Measurements from ENCODE around the gene ALAS2.

ALAS2 gene

DNA sequence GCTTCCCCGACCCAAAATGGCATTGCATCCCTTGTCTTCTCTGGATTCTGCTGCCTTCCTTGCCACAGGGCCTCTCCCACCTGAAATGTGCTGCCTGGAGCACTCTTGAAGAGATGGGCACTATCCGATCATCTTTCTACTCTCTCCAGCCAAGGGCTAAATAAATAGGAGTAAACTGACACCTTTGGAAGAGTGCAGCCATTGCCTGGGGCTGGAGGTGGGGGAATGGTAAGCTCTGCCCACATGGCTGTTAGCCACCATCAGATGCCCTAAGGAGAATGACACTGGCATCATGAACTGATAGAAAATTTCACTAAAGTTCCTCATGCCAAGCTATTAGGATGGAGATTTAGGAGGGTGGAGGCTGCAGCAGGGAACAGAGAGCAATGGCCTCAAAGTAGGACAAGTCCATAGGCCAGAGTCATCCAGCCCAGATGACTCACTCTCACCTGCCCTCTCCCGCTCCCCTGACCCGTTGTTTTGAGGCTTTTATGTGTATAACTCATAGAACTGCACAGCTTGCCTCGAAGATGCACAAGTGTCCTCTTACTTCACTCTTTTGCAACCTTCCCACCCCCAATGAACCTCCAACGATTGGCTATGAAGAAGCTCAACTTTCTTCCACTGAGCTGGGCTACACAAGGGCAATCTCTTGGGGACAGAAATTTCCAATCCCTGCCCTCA, 36.0 kb downstream of the ALAS2 start:
- no peak for ATAC-seq
- no peak for TF ChIP-seq ZFP3 (CRISPR knock-in tag; IDR thresholded peaks at IDR 0.05)
- TF ChIP-seq ZC3H10 (CRISPR knock-in tag; IDR thresholded peaks at IDR 0.05) = no peak
- no peak for TF ChIP-seq ZNF565 (CRISPR knock-in tag; conservative IDR thresholded peaks at IDR 0.05; ENCODE audit: low read depth)
- TF ChIP-seq ISL1 (CRISPR knock-in tag; IDR thresholded peaks at IDR 0.05) = no peak
- TF ChIP-seq BACH2 (CRISPR knock-in tag; IDR thresholded peaks at IDR 0.05; ENCODE audit: borderline replicate concordance) = no peak
- TF ChIP-seq ZNF70 (CRISPR knock-in tag; IDR thresholded peaks at IDR 0.05) = no peak
- TF ChIP-seq, protein P1, sequence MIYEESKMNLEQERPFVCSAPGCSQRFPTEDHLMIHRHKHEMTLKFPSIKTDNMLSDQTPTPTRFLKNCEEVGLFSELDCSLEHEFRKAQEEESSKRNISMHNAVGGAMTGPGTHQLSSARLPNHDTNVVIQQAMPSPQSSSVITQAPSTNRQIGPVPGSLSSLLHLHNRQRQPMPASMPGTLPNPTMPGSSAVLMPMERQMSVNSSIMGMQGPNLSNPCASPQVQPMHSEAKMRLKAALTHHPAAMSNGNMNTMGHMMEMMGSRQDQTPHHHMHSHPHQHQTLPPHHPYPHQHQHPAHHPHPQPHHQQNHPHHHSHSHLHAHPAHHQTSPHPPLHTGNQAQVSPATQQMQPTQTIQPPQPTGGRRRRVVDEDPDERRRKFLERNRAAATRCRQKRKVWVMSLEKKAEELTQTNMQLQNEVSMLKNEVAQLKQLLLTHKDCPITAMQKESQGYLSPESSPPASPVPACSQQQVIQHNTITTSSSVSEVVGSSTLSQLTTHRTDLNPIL (CRISPR knock-in tag; IDR thresholded peaks at IDR 0.05; ENCODE audit: low read depth) = no peak
- TF ChIP-seq OSR1 (CRISPR knock-in tag; IDR thresholded peaks at IDR 0.05) = no peak
- TF ChIP-seq ZNF8 (CRISPR knock-in tag; IDR thresholded peaks at IDR 0.05) = no peak
- TF ChIP-seq SNAI2 (CRISPR knock-in tag; IDR thresholded peaks at IDR 0.05) = no peak
- TF ChIP-seq, protein P2, sequence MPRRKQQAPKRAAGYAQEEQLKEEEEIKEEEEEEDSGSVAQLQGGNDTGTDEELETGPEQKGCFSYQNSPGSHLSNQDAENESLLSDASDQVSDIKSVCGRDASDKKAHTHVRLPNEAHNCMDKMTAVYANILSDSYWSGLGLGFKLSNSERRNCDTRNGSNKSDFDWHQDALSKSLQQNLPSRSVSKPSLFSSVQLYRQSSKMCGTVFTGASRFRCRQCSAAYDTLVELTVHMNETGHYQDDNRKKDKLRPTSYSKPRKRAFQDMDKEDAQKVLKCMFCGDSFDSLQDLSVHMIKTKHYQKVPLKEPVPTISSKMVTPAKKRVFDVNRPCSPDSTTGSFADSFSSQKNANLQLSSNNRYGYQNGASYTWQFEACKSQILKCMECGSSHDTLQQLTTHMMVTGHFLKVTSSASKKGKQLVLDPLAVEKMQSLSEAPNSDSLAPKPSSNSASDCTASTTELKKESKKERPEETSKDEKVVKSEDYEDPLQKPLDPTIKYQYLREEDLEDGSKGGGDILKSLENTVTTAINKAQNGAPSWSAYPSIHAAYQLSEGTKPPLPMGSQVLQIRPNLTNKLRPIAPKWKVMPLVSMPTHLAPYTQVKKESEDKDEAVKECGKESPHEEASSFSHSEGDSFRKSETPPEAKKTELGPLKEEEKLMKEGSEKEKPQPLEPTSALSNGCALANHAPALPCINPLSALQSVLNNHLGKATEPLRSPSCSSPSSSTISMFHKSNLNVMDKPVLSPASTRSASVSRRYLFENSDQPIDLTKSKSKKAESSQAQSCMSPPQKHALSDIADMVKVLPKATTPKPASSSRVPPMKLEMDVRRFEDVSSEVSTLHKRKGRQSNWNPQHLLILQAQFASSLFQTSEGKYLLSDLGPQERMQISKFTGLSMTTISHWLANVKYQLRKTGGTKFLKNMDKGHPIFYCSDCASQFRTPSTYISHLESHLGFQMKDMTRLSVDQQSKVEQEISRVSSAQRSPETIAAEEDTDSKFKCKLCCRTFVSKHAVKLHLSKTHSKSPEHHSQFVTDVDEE (CRISPR knock-in tag; IDR thresholded peaks at IDR 0.05) = no peak
- no peak for TF ChIP-seq ARNTL (CRISPR knock-in tag; IDR thresholded peaks at IDR 0.05; ENCODE audit: borderline replicate concordance, low read depth)
- no peak for TF ChIP-seq ZFP30 (CRISPR knock-in tag; IDR thresholded peaks at IDR 0.05)
- no peak for TF ChIP-seq PPARA (CRISPR knock-in tag; IDR thresholded peaks at IDR 0.05; ENCODE audit: borderline replicate concordance)
- no peak for TF ChIP-seq CSDC2 (CRISPR knock-in tag; IDR thresholded peaks at IDR 0.05)
- no peak for TF ChIP-seq TCF4 (CRISPR knock-in tag; IDR thresholded peaks at IDR 0.05; ENCODE audit: borderline replicate concordance)
- TF ChIP-seq, protein P3, sequence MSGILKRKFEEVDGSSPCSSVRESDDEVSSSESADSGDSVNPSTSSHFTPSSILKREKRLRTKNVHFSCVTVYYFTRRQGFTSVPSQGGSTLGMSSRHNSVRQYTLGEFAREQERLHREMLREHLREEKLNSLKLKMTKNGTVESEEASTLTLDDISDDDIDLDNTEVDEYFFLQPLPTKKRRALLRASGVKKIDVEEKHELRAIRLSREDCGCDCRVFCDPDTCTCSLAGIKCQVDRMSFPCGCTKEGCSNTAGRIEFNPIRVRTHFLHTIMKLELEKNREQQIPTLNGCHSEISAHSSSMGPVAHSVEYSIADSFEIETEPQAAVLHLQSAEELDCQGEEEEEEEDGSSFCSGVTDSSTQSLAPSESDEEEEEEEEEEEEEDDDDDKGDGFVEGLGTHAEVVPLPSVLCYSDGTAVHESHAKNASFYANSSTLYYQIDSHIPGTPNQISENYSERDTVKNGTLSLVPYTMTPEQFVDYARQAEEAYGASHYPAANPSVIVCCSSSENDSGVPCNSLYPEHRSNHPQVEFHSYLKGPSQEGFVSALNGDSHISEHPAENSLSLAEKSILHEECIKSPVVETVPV (CRISPR knock-in tag; IDR thresholded peaks at IDR 0.05) = no peak
- no peak for TF ChIP-seq ESRRG (CRISPR knock-in tag; IDR thresholded peaks at IDR 0.05)
- no peak for TF ChIP-seq GLIS3 (CRISPR knock-in tag; IDR thresholded peaks at IDR 0.05)
- TF ChIP-seq, protein P4, sequence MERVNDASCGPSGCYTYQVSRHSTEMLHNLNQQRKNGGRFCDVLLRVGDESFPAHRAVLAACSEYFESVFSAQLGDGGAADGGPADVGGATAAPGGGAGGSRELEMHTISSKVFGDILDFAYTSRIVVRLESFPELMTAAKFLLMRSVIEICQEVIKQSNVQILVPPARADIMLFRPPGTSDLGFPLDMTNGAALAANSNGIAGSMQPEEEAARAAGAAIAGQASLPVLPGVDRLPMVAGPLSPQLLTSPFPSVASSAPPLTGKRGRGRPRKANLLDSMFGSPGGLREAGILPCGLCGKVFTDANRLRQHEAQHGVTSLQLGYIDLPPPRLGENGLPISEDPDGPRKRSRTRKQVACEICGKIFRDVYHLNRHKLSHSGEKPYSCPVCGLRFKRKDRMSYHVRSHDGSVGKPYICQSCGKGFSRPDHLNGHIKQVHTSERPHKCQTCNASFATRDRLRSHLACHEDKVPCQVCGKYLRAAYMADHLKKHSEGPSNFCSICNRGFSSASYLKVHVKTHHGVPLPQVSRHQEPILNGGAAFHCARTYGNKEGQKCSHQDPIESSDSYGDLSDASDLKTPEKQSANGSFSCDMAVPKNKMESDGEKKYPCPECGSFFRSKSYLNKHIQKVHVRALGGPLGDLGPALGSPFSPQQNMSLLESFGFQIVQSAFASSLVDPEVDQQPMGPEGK (CRISPR knock-in tag; IDR thresholded peaks at IDR 0.05; ENCODE audit: borderline replicate concordance) = no peak

DNA sequence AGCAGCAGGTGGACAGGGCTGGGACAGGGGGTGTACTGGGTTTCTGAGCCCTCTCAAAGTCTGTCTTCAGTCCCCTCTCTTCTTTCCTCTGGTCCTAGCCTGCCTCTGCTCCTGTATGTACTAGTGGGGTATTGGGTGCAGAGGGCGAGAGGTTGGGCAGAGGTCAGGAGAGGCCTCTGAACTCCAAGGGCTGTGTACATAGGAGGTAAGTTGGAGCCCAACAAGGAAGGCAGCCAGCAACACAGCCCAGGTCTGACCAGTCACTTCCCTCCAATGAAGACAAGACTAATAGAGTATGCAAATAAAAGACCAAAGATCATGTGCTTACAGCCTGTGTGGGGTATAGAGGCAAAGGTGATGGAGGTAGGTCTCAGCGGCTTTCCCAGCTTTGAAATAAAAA, 36.7 kb downstream of the ALAS2 start, which contains the start of gene PFKFB1:
Gene PFKFB1, minus strand, starts transcription at position 90 of the 400 bp plus-strand sequence. CDS start 181 bp downstream, outside the sequence.
- TF ChIP-seq ZNF8 (CRISPR knock-in tag; IDR thresholded peaks at IDR 0.05) (no peak), GLIS3 (CRISPR knock-in tag; IDR thresholded peaks at IDR 0.05) (no peak), CSDC2 (CRISPR knock-in tag; IDR thresholded peaks at IDR 0.05) (no peak), ARNTL (CRISPR knock-in tag; IDR thresholded peaks at IDR 0.05; ENCODE audit: borderline replicate concordance, low read depth) (no peak), ZC3H10 (CRISPR knock-in tag; IDR thresholded peaks at IDR 0.05) (no peak), ZNF70 (CRISPR knock-in tag; IDR thresholded peaks at IDR 0.05) (no peak), ESRRG (CRISPR knock-in tag; IDR thresholded peaks at IDR 0.05) (no peak), ZFP3 (CRISPR knock-in tag; IDR thresholded peaks at IDR 0.05) (no peak), PPARA (CRISPR knock-in tag; IDR thresholded peaks at IDR 0.05; ENCODE audit: borderline replicate concordance) (no peak), ZNF565 (CRISPR knock-in tag; conservative IDR thresholded peaks at IDR 0.05; ENCODE audit: low read depth) (no peak), ISL1 (CRISPR knock-in tag; IDR thresholded peaks at IDR 0.05) (no peak)
- TF ChIP-seq, protein P2 (CRISPR knock-in tag; IDR thresholded peaks at IDR 0.05) = no peak
- no peak for ATAC-seq
